Esophagus squamous epithelium (tissue), 5 donors: ENCODE measurements around the gene CAMTA1. TPM values are rescaled to one million over a fixed set of nuclear protein-coding genes. Genes with fewer than 3 reads are reported as not detected.

Experiments used
- DNase-seq: peaks from one replicate; lab custom pipeline; 2025; lab: John Stamatoyannopoulos, UW
- H3K27ac ChIP-seq, 4 donors: fragments of 200-600 bp; sonication (generic); one replicate each; pipeline ENCODE4 v1.5.1; 2016 to 2019; ENCODE audit warnings: mild to moderate bottlenecking in 1 of 4
- H3K27me3 ChIP-seq, 4 donors: fragments of 200-600 bp; sonication (generic); 1 replicate in 3 of 4; 2 replicates in 1 of 4; pipeline versions ENCODE4 v1.5.1 to v1.6.0; 2017 to 2021; ENCODE audit warnings: antibody characterized with exemption in 1 of 4
- H3K36me3 ChIP-seq, 3 donors: fragments of 200-600 bp; sonication (generic); one replicate each; pipeline ENCODE4 v1.5.1; 2016 to 2019
- H3K4me1 ChIP-seq, 3 donors: fragments of 200-600 bp; sonication (generic); one replicate each; pipeline ENCODE4 v1.5.1; 2017 to 2019
- H3K4me3 ChIP-seq, 4 donors: fragments of 200-600 bp; sonication (generic); 1 replicate in 3 of 4; 2 replicates in 1 of 4; pipeline ENCODE4 v1.5.1; 2016 to 2019; ENCODE audit warnings: mild to moderate bottlenecking in 2 of 4, moderate library complexity in 1 of 4
- H3K9me3 ChIP-seq, 3 donors: fragments of 200-600 bp; sonication (generic); one replicate each; pipeline ENCODE4 v1.5.1; 2016 to 2019
- POLR2A ChIP-seq, 4 donors: fragments of 450-650 bp; IDR thresholded peaks; one replicate each; pipeline ENCODE4 v1.6.1; 2017; ENCODE audit warnings: antibody characterized with exemption in 4 of 4, mild to moderate bottlenecking in 4 of 4, moderate library complexity in 3 of 4
- WGBS, 2 donors: methylation state at CpG; one replicate each; pipeline ENCODE4 v1.1.5; 2018; 5-methylcytosine and 5-hydroxymethylcytosine counted together
- intact Hi-C: fragments of 100-400 bp; cut with DNase I; formaldehyde crosslinking; loops from one replicate; pipeline ENCODE4 v1.15.0; 2022
- total RNA-seq, 4 donors: library from RNA; depleted of rRNA; stranded (reverse); fragments of >200 nt; gene quantifications; one replicate each; pipeline ENCODE4 v1.1.0, GENCODE V29; 2016
- TF ChIP-seq, protein P1 (sequence below), 6 experiments: fragments of 450-650 bp in 4 of 6; fragments of 200-600 bp in 2 of 6; sonication (generic) in 2 of 6; IDR thresholded peaks; one replicate each; pipeline ENCODE4 v1.5.1; 2016 to 2019; ENCODE audit warnings: antibody characterized with exemption in 6 of 6, mild to moderate bottlenecking in 4 of 6, moderate library complexity in 4 of 6
- donor health status: DM: yes; HTN: yes; CAD: no.

Gene CAMTA1
- total RNA-seq, 4 donors from 2014 or later = 31.3 to 77.4 (median 45.9) TPM

DNA sequence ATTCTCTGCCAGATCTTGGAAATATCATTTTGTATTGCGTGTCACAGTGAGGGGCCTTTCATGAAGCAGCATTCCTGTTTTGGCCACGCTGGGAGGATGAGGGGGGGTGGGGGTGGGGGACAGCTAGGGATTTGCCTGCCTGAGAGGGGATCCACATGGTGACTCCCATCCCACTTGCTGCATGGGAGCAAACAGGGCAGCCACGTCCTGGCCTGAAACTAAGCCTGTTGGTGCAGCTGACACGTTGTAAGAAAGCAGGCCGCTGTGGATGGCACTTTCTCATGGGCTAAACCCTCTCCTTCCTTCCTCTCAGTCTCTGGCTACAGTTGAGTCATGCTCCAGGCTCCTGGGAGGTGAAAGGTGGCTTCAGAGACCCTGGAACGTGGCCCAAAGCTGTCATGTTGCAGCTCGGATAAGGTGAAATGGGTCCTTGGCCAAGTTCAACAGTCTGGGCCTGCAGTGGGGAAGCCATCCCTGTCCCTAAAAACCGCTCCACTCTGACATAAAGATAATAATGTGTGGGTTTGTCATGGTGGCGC, 639.2 kb downstream of the CAMTA1 start:
- TF ChIP-seq POLR2A (IDR thresholded peaks at IDR 0.05) = no peak
- TF ChIP-seq, protein P1, sequence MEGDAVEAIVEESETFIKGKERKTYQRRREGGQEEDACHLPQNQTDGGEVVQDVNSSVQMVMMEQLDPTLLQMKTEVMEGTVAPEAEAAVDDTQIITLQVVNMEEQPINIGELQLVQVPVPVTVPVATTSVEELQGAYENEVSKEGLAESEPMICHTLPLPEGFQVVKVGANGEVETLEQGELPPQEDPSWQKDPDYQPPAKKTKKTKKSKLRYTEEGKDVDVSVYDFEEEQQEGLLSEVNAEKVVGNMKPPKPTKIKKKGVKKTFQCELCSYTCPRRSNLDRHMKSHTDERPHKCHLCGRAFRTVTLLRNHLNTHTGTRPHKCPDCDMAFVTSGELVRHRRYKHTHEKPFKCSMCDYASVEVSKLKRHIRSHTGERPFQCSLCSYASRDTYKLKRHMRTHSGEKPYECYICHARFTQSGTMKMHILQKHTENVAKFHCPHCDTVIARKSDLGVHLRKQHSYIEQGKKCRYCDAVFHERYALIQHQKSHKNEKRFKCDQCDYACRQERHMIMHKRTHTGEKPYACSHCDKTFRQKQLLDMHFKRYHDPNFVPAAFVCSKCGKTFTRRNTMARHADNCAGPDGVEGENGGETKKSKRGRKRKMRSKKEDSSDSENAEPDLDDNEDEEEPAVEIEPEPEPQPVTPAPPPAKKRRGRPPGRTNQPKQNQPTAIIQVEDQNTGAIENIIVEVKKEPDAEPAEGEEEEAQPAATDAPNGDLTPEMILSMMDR (IDR thresholded peaks at IDR 0.05) = no peak
- Histone ChIP-seq H3K36me3 (no peaks in the 10 kb centered on the region), H3K4me1 (no peaks in the 10 kb centered on the region), H3K27me3 (peaks cover 0 to 16% (median 0%) of the 10 kb centered on the region in 4 donors), H3K9me3 (no peaks in the 10 kb centered on the region), H3K27ac (no peak overlapping the region), H3K4me3 (no peak overlapping the region)
- intact Hi-C loops = no loop called here
- no peak for DNase-seq
- WGBS, 2 donors = 70 to 80% methylated on average over 7 to 8 of the region's 9 CpGs

DNA sequence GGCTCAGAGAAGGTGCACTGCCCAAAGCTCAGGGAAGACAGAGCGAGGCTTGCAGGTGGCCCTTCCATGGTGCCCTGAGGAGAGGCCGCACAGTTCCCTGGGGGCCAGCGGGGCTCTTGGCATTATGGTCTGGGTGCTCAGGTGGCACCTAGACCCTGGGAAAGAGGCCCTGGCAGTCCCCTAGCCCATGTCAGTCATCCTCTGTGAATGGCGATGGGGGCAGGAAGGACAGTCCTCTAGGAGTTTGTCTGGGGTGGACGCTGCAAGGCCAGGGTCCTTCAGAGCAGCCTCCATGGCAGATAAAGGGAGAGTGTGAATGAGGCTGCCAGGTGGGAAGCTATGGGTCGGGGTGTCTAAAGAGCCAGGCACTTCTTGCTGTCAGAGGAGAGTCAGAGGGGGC, 640.0 kb downstream of the CAMTA1 start:
- no peak for TF ChIP-seq POLR2A (IDR thresholded peaks at IDR 0.05)
- TF ChIP-seq, protein P1 (IDR thresholded peaks at IDR 0.05) = no peak
- Histone ChIP-seq H3K27me3 (peaks cover 0 to 11% (median 0%) of the 10 kb centered on the region in 4 donors), H3K4me1 (no peaks in the 10 kb centered on the region), H3K9me3 (no peaks in the 10 kb centered on the region), H3K4me3 (no peak overlapping the region), H3K27ac (no peak overlapping the region), H3K36me3 (no peaks in the 10 kb centered on the region)
- intact Hi-C loops = no loop called here
- DNase-seq = no peak
- WGBS, 2 donors = 73 to 100% methylated on average over 1 to 3 of the region's 6 CpGs

DNA sequence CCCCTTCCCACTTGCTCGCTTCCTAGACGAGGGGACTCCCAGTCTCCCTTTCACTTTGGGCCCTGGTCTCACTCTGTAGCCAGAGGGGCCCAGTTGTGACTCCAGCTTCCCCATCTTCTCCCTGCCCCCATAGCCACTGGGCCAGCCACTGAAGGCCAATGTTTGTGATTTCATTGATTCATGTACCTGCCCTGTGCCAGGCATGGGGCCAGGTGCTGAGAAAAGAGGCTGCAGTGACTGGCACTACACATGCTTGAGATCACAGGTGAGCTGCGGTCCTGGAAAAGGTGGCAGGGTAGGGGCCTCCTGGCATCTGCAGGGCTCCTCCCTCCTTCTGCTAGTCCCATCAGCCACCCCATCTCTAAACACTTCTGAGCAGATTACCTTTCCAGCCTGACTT, 640.5 kb downstream of the CAMTA1 start:
- Histone ChIP-seq H3K27ac (no peak overlapping the region), H3K27me3 (peaks cover 0 to 11% (median 0%) of the 10 kb centered on the region in 4 donors), H3K4me3 (no peak overlapping the region), H3K4me1 (no peaks in the 10 kb centered on the region), H3K9me3 (no peaks in the 10 kb centered on the region), H3K36me3 (no peaks in the 10 kb centered on the region)
- 69 to 94% methylated on average over 2 to 3 of the region's 3 CpGs for WGBS, 2 donors
- DNase-seq = no peak
- intact Hi-C loops = no loop called here
- TF ChIP-seq, protein P1 (IDR thresholded peaks at IDR 0.05) = no peak
- no peak for TF ChIP-seq POLR2A (IDR thresholded peaks at IDR 0.05)

DNA sequence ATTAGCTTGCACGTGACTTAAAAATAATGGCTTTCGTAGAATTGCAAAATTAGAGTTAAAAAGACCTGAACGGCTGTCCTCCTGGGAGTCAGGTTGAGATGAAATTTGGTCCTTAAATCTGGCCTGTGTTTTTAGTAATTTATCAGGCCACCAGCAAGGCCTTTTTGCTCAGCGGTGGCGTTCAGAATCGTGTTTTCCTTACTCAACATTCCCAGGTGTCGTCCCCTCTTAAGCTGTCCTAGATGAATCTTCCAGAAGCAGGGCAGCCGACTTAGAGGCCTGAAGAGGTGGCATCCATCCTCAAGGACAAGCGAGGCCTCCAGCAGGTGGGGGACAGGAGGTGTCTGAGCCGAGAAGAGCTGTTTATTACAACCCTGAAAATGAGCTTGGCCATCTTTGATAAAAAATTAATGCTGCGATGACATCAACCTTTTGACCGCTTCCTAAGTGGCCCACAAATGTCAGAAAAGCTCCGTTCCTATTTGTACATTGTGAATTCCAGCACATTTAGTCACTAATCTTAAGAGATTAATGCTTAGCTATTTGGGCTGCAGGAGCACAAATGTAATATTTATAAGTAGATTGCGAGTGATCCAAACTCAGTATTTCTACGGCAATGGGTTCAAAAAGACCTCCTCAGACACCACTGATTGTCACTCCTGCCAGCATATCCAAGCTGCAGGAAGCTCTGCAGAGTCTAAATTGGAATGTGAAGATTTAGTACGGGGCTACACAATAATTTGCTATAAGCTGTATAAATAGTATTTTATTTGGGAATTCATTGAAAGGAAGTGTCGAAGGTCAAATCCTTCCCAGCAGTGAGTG, 641.7 kb downstream of the CAMTA1 start:
- TF ChIP-seq POLR2A (IDR thresholded peaks at IDR 0.05) = no peak
- TF ChIP-seq, protein P1 (IDR thresholded peaks at IDR 0.05) = no peak
- intact Hi-C loops = no loop called here
- H3K27ac ChIP-seq = no peak overlapping the region
- no peaks in the 10 kb centered on the region for H3K9me3 ChIP-seq
- H3K4me1 ChIP-seq = no peaks in the 10 kb centered on the region
- H3K27me3 ChIP-seq = peaks cover 0 to 11% (median 0%) of the 10 kb centered on the region in 4 donors
- WGBS, 2 donors = 74 to 83% methylated on average over 15 to 17 of the region's 17 CpGs
- H3K4me3 ChIP-seq = no peak overlapping the region
- no peak for DNase-seq
- H3K36me3 ChIP-seq = no peaks in the 10 kb centered on the region

DNA sequence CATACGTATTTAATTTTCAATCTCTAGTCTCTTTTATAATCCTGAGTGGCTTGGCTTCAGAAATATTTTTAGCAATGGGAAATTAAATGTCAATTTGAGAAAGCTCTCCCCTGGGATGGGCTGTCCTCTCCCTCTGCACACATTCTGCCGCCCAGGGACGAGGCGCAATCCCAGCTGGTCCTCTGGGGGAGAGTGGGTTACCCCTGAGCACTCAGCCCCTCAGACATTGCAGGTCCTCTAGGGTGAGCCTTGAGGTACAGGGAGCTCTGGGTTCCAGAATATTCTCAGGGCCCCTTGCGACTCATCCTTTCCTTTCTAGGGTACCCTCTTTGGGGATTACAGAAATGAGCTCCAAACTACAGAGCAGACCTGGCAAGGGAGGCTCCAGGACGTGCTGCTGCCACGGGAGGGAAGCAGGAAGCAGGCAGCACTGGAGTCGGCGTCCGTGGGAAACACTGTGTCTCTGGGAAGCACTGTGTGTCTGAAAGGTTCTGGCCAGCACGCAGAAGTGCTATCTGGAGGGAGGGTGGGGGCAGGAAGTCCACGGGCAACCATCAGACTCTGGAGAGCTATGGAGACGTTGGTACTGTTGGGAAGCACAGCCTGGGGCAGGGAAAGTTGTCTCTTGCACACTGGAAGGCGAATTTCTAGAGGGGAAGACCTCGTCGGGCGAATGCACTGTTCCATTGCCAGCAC, 642.5 kb downstream of the CAMTA1 start:
- no peaks in the 10 kb centered on the region for H3K9me3 ChIP-seq
- H3K36me3 ChIP-seq = no peaks in the 10 kb centered on the region
- peaks cover 0 to 11% (median 0%) of the 10 kb centered on the region in 4 donors for H3K27me3 ChIP-seq
- no peaks in the 10 kb centered on the region for H3K4me1 ChIP-seq
- TF ChIP-seq, protein P1 (IDR thresholded peaks at IDR 0.05) = no peak
- TF ChIP-seq POLR2A (IDR thresholded peaks at IDR 0.05) = no peak
- WGBS, 2 donors = 54 to 70% methylated on average over 10 to 15 of the region's 17 CpGs
- H3K27ac ChIP-seq = no peak overlapping the region
- intact Hi-C loops = no loop called here
- no peak for DNase-seq
- H3K4me3 ChIP-seq = no peak overlapping the region
